NCI-H2107 (cell line): ENCODE data around the gene POMC.
"Not testable (repeated sequence)": the region's sequence is repeated elsewhere in the genome, so short reads cannot be mapped to it uniquely, and the experiment has no call there.

Experiments
- DNase-seq: peaks from one replicate; lab custom pipeline; 2025; lab: John Stamatoyannopoulos, UW

The POMC gene

DNA sequence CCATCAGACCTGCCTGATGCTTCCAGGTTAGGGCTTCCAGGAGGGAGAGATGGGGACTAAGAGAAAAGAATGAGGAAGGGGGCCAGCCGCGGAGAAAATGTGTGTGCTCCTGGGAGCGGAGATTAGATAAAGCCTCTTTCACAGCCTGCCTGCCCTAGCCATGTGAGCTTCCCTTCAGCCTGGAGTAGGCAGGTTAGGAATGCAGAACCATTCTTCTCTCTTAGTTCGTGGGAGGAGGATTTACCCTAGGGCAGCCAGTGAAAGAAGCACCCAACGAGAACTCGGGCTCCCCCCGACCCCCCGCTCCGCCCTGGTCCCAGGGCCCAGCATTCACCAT lies 36.1 kb downstream of the POMC start:
- DNase-seq: no peak

DNA sequence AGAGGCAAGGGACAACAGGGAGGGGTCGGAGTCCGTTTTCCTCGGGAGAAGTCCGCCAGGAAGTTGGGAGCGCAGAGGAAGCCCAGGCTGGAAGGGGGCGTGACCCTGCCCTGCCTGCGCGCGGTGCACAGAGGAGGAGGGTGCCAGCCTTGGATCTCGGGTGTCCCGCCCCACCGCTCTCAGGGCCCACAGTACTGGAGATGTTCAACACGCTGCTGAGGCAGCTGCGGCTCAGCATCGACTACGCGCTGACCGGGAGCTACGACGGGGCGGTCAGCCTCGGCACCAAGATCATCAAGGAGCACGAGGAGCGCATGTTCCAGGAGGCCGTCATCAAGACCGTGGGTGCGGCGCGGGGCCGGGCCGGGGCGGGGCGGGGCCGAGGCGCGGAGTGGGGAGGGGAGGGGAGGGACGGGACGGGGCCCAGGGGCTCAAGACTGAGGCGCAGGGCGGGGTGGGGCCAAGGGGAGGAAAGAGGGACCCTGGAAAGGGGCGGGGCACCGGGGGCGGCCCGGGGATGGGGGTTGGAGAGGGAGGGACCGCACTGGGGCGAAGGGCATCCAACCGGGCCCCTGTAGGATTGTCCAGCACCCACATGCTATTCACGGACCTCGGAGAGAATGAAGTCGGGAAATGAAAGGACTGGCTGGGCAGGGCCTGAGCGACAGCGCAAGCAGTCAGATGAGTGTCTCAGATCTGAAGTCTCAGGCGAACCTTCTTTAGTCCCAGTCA lies 36.6 kb downstream of the POMC start:
- no peak for DNase-seq

- no peak for DNase-seq
Observed at GRCh38 chr2:25131253-25131566, 37.2 kb downstream of the POMC start.

DNA sequence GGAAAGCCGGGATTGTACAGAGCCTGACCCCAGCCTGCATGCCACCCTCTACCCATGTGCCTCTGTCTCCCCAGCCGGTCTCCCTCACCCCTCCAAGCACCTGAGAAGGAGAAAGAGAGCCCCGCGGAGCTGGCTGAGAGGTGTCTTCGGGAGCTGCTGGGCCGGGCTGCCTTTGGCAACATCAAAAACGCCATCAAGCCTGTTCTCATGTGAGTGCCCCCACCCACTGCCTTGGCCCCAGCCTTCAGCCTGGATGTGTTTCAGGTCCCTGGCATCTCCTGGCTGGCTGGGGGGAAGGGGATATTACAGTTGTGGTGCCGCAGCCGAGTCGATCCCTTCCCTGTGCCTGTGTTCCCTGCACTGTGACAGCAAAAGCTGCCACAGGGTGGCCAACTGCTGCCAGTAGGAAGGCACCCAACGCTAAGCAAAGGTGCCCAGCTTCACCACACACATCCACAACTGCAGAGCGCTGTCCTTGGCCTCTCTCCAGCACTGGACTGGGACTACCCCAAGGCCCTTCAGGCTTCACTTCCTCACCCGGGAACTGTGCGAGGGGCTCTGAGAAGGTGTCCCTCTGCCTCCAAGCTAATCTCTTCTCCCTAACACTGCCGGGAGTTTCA lies 38.4 kb downstream of the POMC start:
- no peak for DNase-seq

GRCh38 chr2:25127646-25128045 lies 40.7 kb downstream of the POMC start:
- DNase-seq: no peak

GRCh38 chr2:25127071-25127470 lies 41.3 kb downstream of the POMC start:
- DNase-seq: not testable (repeated sequence)

- no peak for DNase-seq
Observed at GRCh38 chr2:25125976-25126375, 42.4 kb downstream of the POMC start.

DNA sequence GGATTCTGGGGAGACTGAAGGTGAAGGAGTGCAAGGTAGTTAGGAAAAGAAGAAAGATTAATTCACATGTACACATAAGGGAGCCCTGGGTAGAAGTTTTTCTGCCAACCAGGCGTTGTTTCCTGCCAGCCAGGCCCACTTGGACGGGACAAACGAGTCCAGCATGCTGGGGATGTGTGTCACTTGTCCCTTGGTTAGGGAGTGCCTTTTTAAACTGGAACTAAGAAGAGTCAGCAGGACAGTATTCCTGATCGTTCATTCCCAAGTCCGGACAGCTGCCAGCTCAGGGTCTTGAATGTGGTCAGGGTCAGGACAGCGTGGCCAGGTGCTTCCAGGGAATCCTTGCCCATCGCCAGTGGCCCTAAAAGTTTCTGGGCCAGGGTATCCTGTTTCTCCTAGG lies 43.2 kb downstream of the POMC start:
- DNase-seq: no peak

DNA sequence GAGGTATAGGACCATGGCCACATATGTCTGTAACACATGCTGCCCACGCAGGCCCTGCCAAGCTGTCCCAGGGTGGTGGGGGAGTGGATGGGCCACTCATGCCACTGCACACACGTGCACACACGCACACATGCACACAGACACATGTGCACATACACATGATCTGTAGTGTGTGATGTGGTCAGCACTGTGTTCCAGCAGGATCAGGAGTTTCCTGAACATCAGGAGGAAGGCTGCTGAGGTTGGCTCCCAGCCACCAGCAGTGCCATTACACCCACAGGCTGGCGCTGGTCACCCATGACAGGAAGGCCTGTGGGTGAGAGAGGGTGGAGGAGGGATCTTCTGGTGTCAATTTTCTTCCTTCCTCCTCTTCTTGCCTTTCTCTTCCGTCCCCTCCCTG lies 44.7 kb downstream of the POMC start:
- DNase-seq: no peak

GRCh38 chr2:25122367-25122766 lies 46.0 kb downstream of the POMC start:
- DNase-seq: no peak

- DNase-seq: no peak
Observed at GRCh38 chr2:25119263-25119662, 49.1 kb downstream of the POMC start.

GRCh38 chr2:25116956-25117355 lies 51.4 kb downstream of the POMC start:
- no peak for DNase-seq

GRCh38 chr2:25115902-25116301 lies 52.5 kb downstream of the POMC start:
- no peak for DNase-seq

DNA sequence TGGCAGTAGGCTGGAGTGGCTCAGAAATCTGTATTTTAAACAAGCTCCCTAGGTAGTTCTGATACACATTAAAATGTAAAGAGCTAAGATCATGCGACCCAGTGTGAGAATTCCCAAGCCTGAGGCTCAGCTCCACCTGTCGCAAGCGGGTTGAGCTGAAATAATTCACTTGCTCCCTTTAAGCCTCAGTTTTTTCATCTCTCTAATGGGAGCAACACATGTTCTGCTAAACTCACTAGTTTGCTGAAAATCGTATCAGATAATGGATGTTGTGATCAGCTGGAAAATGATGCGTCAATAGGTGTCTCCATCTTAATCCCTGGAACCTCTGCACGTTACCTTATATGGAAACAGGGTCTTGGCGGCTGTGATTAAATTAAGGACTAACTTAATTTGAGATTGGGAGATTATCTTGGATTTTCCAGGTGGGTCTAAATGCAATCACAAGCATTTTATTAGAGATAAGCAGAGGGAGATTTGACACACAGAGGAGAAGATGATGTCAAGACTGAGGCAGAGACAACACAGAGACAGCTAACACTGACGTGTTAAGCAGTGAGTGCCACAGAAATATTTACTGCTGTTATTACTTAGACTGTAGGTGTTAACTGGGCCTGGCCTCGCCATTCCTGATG lies 53.0 kb downstream of the POMC start:
- DNase-seq: no peak

DNA sequence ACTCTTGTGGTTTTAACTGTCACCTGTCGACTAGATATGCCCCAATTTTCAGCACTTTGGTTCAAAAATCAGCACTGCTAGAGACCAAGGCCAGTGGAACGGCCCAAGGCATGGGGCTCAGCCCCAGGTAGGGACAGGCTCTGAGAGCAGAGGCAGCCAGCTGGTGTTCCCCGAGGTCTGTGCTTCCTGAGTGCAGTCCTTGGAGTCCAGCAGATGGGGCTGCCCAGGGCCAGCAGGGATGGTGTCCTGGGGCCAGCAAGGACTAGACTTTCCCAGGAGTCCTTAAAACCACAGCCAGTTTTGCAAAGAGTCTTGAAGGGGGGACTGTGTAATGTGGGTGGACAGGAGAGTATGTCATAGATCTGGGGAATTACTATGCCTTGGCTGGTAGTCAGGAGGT lies 56.3 kb downstream of the POMC start:
- DNase-seq: no peak
